Activated CD8-positive, alpha-beta memory T cell treated with anti-CD3 and anti-CD28 coated beads, Interleukin-2, amount 50 U/mL, for 4 hours (primary cell): ENCODE measurements around the gene PTRH1.
A peak's percentile ranks its signal among the peaks of the same experiment; 100 is the strongest.

Experiments
- DNase-seq: peaks from one replicate; pipeline ENCODE4 v3.0.0-alpha.2; 2020

PTRH1 gene

GRCh38 chr9:127739614-127740330 is 24.3 kb upstream of the PTRH1 start:
- no peak for DNase-seq

DNA sequence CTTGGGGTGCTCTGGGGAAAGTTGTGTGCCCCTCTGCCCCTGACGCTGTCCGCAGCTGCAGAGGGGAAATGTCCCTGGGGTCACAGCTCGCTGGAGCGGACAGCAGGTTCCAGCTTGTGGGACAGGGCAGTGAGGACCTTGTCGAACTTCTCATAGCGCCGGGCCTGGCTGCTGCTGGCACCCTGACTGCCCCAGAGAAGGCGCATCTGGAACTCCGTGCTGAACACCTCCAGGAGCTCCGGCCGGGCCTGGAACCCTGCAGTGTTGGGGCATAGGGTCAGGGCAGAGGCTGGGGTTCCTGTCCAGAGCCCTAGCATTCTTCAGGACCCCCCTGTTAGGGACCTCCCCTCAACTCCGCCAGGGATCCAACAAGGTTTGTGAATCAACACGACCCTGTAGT is 23.2 kb upstream of the PTRH1 start:
- no peak for DNase-seq

DNA sequence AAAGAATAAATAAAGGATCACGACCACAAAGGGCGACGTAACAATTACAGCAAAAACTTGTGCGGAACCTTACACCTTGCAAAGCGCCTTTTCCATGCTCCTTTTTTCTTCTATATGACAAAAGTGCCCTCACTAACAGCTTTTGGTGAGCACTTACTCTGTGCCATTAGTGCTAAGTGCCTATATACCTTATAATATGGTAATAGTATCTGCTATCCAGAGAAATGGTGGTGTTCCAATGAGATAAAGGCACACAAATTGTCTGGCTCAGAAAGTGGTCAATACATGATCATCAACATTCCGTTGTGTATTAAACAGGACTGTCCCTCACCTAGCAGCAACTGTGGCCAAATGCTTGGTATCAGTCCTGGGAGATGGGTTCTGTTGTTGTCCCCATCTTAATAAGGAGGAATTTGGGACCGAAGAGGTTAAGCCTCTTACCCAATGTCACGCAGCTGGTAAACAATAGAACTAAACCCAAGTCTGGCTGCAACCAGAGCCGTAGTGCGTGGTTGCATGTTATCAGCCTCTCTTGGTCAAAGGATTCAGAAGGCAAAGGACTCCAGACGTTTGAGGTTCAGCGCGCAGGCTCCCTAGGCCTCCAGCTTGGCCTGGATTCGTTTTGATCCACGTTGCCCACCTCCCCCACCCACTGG is 20.2 kb upstream of the PTRH1 start:
- no peak for DNase-seq

GRCh38 chr9:127734747-127735529 is 19.5 kb upstream of the PTRH1 start, which contains the start of gene TOR2A:
Gene TOR2A (minus strand): TSS chr9:127735294. CDS start chr9:127735270, 24 bp downstream.
- DNase-seq = peak; percentile 99

- no peak for DNase-seq
Measured at GRCh38 chr9:127734247-127734746, 18.8 kb upstream of the PTRH1 start.

- no peak for DNase-seq
Measured at GRCh38 chr9:127733614-127734013, 18.2 kb upstream of the PTRH1 start.

DNA sequence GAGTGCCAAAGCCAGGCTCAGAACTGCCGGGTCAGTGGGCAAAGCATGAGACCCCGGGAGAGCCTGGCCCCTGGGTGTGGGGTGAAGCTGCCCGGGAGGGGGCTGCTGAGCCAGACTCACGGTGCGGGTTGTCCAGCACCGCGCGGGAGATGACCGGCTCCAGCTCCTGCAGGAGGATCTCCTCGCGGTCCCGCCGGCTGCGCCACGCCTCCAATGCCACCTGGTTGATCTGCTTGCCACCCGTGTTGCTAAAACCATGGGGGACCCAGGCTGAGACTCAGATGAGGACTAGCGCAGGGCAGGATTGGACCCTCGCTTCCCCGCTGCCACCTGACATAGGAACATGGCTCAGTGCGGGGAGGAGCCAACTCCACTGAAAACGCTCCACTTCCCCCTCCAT is 17.0 kb upstream of the PTRH1 start:
- no peak for DNase-seq

DNA sequence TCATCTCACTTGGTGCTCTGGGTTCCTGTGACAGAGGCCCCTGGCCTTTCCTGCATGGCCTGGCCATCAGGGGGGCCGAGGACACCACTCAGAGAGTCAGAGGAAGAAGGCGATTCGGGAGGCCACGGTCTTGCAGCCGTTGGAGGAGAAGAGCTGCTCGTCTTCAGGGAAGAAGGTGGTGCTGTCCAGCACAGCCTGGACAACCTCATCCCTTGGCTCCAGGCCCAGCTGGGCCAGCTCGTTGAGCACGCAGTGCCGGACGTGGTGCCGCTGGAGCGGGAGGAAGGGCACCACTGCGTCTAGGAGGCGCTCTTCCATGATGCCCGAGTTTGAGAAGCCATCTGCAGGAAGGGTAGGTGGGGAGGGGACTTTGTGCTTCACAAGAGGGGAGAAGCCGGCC is 16.5 kb upstream of the PTRH1 start:
- DNase-seq = no peak

- DNase-seq = no peak
Measured at GRCh38 chr9:127730799-127731410, 15.4 kb upstream of the PTRH1 start.

DNA sequence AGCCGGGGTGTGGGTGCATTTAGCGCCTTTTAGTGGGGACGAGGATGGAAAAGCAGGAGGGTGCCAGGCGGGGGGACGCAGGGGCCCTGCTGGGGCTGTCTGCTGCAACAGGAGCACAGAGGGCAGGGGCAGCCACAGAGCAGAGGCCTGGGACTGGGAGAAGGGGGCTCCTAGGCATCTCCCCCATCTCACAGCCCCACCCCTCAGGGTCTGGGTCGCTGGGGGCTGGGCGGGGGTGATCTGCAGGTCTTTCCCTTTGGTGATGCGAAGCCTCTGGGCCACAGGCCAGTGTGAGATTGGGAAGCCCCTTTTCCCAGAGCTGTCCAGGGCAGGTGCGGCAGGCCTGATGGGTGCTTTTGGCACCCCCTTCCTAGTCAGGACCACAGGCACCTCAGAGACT is 14.8 kb upstream of the PTRH1 start:
- DNase-seq = no peak

DNA sequence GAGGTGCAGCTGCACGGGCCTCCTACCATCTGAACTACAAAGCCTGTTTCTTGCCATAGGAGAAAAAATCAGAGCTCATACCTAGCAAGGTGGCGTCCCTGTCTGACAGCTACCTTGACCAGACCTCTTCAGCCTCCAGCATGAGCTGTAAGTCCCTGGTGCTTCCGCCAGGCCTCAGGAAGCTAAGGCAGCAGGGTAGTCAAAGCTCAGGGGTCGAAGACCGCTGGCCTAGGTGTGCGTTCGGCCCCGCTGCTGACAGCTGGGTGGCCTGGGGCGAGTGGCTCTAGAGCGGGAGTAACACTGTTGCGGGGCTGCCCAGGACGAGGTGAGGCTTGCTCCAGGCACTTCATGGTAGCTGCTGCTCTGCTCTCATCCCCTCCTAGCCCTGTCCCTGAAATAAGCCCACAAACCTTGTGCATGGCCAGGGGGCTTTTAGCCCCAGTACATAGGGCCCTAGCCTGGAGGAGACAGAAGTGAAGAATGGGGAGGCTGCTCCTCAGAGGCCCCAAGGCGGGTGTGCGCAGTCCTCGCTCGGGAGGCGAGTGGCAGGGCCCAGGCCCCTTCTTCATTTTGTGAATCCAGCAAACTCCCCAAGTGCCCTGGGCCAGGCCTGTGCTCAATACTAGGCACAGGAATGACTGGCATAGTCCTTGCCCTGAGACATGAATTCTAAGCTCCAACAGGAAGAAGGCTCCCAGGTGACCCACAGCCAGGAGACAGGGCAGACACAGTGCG is 14.2 kb upstream of the PTRH1 start:
- DNase-seq = no peak

DNA sequence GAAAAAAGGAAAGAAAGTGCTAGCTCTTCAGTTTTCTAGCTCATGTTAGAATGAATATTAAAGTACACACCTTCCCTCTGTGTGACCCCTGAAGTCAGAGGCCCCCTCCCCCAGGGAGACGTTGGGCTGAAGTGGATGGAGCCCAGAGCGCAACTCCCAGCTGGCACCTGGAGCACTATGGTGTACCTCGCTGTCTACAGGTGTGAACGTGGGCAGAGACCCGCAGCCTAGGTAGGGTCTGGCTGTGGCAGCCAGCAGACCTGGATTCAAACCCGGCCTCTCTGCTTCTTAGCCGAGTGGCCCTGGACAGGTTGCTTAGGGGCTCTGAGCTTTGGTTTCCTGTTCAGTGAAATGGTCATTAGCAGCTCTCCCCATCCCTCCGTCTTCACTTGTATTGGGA is 13.3 kb upstream of the PTRH1 start:
- DNase-seq = no peak

DNA sequence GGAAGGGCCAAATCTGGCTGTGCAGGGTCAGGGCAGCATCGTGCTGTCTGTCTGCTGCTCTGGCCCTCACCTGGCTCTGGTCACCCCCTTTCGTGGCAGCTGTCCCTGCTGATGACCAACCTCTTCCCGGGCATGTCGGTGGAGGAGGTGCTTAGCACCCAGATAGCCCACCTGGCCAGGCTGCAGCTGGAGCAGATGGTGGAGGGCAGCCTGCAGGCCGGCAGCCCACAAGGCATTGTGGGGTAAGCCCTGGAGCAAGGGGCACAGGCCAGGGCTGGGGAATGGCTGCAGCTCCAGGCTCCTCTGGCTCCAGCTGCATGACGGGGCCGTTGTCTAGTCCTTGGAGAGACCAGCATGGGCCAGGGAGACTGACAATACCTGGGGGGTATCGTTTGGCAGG is 11.4 kb upstream of the PTRH1 start:
- no peak for DNase-seq

DNA sequence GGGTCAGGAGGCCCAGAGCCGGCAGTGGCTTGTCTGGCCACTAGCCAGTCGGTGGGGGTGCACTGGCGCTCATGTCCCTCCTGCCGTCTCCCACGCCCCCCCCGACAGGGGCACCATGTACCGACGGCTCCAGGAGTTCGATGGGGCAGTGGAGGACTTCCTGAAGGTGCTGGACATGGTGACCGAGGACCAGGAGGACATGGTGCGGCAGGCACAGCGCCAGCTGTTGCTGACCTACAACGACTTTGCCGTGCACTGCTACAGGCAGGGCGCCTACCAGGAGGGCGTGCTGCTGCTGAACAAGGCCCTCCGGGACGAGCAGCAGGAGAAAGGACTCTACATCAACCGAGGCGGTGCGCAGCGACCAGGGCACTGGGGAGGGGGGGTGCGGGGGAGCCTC is 8.5 kb upstream of the PTRH1 start:
- DNase-seq = no peak

DNA sequence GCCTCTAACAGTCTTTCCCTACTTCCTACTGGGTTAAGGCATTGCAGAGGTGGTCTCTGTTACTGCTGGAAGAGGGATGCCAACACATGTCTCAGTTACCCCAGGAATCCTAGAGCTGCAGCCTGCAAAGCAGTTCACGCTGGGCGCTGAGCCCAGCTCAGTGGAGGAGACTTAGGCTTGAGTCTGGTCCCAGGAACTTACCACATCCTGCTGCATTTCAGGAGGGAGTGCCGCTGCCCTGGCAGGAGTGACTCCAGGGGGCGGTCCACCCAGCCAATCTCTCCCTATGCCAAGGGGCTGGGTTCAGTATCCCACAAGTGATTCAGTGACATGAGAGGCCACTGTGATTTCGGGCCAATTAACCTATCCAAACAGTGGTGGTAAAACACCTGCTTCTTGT is 8.0 kb upstream of the PTRH1 start:
- no peak for DNase-seq

GRCh38 chr9:127723013-127723412 is 7.5 kb upstream of the PTRH1 start:
- DNase-seq = no peak

DNA sequence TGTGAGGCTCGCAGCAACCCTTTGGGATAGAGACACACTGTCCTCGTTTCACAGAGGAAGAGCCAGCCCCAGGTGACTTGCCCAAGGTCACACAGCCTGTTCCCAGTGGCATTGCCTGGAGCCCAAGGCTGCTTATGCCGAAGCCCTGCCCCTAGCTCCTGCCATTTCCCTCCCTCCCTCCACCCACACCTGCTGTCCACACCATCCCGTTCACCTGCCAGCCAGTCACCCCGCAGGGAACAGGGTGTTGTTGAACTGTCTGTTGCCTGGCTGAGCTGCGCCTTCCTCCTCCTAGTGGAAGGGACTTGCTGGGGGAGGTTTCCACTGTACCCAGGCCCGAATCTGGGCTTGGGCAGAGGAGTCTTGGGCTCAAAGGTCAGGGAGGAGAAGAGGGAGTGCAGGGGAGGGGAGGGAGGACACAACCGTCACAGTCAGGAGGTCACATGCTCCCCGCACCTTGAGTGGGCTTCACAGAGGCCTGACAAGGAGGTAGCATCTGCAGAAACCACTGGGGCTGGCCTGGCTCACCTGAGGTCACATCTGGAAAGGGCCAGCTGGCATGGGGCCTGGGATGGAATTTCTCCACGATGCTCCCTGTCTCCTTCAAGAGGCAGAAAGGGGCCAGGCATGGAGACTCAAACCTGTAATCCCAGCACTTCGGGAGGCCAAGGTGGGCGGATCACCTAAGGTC is 6.7 kb upstream of the PTRH1 start:
- no peak for DNase-seq

DNA sequence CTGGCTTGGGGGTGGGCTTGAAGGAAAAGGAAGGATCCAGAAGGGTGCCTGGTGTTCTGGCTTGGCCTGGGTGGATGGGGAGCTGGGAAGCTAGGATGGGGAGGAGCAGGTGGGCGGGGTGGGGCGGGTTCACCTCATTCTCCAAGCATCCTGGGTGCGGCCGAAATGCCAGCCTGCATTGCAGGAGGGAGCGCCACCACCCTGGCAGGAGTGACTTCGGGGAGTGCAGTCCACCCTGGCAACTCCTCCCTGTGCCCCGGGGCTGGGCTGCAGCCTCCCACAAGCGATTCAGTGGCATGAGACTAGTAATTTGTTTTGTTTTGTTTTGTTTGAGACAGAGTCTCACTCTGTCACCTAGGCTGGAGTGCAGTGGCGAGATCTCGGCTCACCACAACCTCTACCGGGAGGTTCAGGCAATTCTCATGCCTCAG is 5.9 kb upstream of the PTRH1 start:
- no peak for DNase-seq

- no peak for DNase-seq
Measured at GRCh38 chr9:127720865-127721227, 5.4 kb upstream of the PTRH1 start.

DNA sequence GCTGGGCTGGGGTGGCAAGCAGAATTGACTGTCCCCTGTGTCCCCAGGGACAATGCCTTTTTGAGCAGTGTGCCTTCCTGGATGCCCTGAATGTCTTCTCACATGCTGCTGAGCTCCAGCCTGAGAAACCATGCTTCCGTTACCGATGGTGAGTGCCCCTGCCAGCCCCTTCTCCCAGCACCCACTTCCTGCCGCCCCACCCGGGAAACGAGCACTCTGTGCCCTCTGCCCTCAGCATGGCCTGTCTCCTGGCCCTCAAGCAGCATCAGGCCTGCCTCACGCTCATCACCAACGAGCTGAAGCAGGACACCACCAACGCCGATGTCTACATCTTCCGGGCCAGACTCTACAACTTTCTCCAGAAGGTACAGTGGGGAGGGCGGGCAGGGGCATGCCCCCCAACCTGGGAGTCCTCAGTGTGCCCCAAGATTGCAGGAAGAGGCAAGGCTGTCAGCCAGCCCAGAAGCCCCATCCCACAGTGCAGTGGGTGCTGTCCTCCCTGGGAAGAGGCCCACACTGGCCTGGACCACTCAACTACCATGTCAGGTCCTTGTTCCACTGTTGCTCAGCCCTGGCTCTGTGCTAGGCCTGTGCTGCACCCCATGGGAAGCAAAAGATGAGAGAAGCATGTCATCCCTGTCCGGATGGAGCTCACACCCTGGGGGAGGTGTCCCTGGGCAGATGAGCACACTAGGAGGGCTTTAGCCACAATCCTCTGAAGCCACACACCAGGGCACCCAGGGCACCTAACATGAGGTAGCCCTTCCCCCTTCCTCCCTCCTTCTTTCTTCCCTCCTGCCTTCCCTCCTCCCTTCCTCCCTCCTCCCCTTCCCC is 4.8 kb upstream of the PTRH1 start:
- DNase-seq = no peak

- DNase-seq = no peak
Measured at GRCh38 chr9:127717766-127718165, 2.3 kb upstream of the PTRH1 start.
